Upper lobe of right lung (tissue), 1 donor: ENCODE data around the gene COL9A1. TPM values are rescaled to one million over a fixed set of nuclear protein-coding genes. Genes with fewer than 3 reads are reported as not detected.

ENCODE experiments used
- ATAC-seq: fragments of 200-7000 bp; cut with Tn5 transposase; one replicate; pipeline ENCODE4 v1.9.1; 2020; ENCODE audit warnings: mild to moderate bottlenecking, moderate library complexity
- DNase-seq: peaks from one replicate; pipeline ENCODE4 v3.0.0-alpha.2; 2020
- H3K27ac ChIP-seq: fragments of 200-600 bp; one replicate; pipeline ENCODE4 v1.8.0; 2022
- H3K27me3 ChIP-seq: fragments of 200-600 bp; one replicate; pipeline ENCODE4 v1.8.0; 2022; ENCODE audit warnings: mild to moderate bottlenecking
- H3K36me3 ChIP-seq: fragments of 200-600 bp; one replicate; pipeline ENCODE4 v1.8.0; 2022
- H3K4me1 ChIP-seq: fragments of 200-600 bp; one replicate; pipeline ENCODE4 v1.8.0; 2022
- H3K4me3 ChIP-seq: fragments of 200-600 bp; one replicate; pipeline ENCODE4 v1.8.0; 2022; ENCODE audit warnings: mild to moderate bottlenecking
- H3K9me3 ChIP-seq: fragments of 200-600 bp; one replicate; pipeline ENCODE4 v1.8.0; 2022
- CTCF ChIP-seq: fragments of 200-600 bp; IDR thresholded peaks from one replicate; pipeline ENCODE4 v1.8.0; 2022; ENCODE audit warnings: antibody characterized with exemption
- intact Hi-C: fragments of 100-400 bp; cut with DNase I; formaldehyde crosslinking; loops from one replicate; pipeline ENCODE4 v1.11.0; 2022
- total RNA-seq: library from RNA; stranded (reverse); fragmentation: NEBNext Ultra II Directional; extraction: Animal tissue kit (Norgen Biotek cat#: 25700); gene quantifications from one replicate; pipeline ENCODE4 v1.2.1, GENCODE V29; 2021
- donor health status: DM: no; HTN: yes; CAD: no; lungs with severe emphysema.

COL9A1 gene
- total RNA-seq, 1 donor from 2014 or later: not detected

DNA sequence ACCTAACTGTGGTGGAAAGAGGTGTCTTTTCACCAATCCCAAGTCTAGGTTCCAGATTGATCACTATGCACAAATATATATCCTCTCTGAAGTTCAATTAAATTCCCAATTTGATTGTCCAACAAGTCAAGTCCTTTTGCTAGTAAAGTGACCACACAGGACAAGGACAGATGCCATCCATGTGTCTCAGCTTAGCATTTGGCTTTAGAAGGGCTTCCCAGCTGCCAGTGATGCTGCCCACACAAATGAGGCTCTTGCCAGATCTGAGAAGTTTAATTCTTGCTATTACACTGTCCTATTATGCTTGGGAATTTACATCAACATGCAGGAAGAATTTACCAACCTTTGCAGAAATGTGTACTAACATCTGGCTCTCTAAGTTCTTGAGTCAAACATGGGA, 108.5 kb downstream of the COL9A1 start:
- no peak overlapping the region for H3K27ac ChIP-seq
- no peaks in the 10 kb centered on the region for H3K36me3 ChIP-seq
- no peak for ATAC-seq
- peaks cover 4% of the 10 kb centered on the region for H3K27me3 ChIP-seq
- intact Hi-C loops: no loop called here
- no peaks in the 10 kb centered on the region for H3K4me1 ChIP-seq
- TF ChIP-seq CTCF: no peak
- no peaks in the 10 kb centered on the region for H3K9me3 ChIP-seq
- no peak for DNase-seq
- H3K4me3 ChIP-seq: no peak overlapping the region

GRCh38 chr6:70188202-70188601, 114.7 kb downstream of the COL9A1 start:
- intact Hi-C loops: no loop called here
- H3K4me3 ChIP-seq: no peak overlapping the region
- no peaks in the 10 kb centered on the region for H3K36me3 ChIP-seq
- no peak for DNase-seq
- H3K27ac ChIP-seq: no peak overlapping the region
- no peaks in the 10 kb centered on the region for H3K9me3 ChIP-seq
- TF ChIP-seq CTCF: no peak
- no peaks in the 10 kb centered on the region for H3K4me1 ChIP-seq
- no peaks in the 10 kb centered on the region for H3K27me3 ChIP-seq
- no peak for ATAC-seq

DNA sequence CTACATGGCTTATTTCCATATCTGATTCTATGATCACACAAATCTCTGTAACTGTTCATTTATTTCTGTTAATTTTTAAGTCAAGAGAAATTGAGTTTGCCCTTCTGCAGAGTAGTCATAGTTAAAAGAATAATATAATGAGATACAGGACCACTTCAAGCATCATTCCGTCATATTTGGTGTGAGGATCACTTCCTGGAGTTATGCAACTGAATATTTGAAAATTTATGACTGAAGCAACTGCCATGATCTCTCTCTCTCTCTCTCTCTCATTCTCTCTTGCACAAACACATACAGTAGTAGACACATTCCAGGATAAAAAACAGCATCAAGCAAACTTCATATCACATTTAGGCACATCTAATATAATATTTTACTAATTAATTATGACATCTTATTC, 116.4 kb downstream of the COL9A1 start:
- Histone ChIP-seq H3K4me3 (no peak overlapping the region), H3K9me3 (no peaks in the 10 kb centered on the region), H3K27me3 (no peaks in the 10 kb centered on the region), H3K36me3 (no peaks in the 10 kb centered on the region), H3K4me1 (no peaks in the 10 kb centered on the region), H3K27ac (no peak overlapping the region)
- DNase-seq (no peak), ATAC-seq (no peak)
- intact Hi-C loops: no loop called here
- no peak for TF ChIP-seq CTCF

DNA sequence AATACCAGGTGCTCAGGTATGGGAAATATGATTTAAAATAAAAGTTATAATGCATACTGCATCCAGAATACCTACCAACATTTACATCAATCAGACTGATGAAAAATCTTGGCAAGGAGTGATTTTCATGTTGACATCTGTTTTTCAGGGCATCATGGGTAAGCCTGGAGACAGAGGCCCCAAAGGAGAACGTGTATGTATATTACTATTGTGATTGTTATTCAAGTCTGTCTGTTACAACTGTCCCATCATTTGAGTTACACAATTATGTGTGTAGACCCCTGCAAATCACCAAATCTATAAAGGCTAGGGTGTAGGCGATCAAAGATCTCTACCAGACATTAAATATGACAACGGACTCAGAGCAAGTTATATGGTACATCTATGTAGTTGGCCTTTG, 118.2 kb downstream of the COL9A1 start:
- H3K9me3 ChIP-seq: no peaks in the 10 kb centered on the region
- H3K4me3 ChIP-seq: no peak overlapping the region
- no peak for TF ChIP-seq CTCF
- H3K27ac ChIP-seq: no peak overlapping the region
- H3K4me1 ChIP-seq: no peaks in the 10 kb centered on the region
- DNase-seq (no peak), ATAC-seq (no peak)
- no peaks in the 10 kb centered on the region for H3K36me3 ChIP-seq
- H3K27me3 ChIP-seq: no peaks in the 10 kb centered on the region
- intact Hi-C loops: no loop called here

GRCh38 chr6:70183538-70183937, 119.3 kb downstream of the COL9A1 start:
- intact Hi-C loops: no loop called here

More at GRCh38 chr6:70183538-70183937, 119.3 kb downstream of the COL9A1 start:
- ATAC-seq (no peak), DNase-seq (no peak)
- Histone ChIP-seq H3K36me3 (no peaks in the 10 kb centered on the region), H3K9me3 (no peaks in the 10 kb centered on the region), H3K27me3 (no peaks in the 10 kb centered on the region), H3K4me3 (no peak overlapping the region), H3K27ac (no peak overlapping the region), H3K4me1 (no peaks in the 10 kb centered on the region)
- no peak for TF ChIP-seq CTCF
